COLO829 (cell line): ENCODE results near the gene TMEM126B.

Experiments used
- DNase-seq: peaks from one replicate; pipeline ENCODE4 v3.0.0; 2012; ENCODE audit warnings: low spot score

Gene TMEM126B

GRCh38 chr11:85682330-85683305 lies 54.2 kb downstream of the TMEM126B start:
- DNase-seq, result no peak

GRCh38 chr11:85685125-85685819 lies 56.9 kb downstream of the TMEM126B start:
- no peak for DNase-seq

- no peak for DNase-seq
Measured at GRCh38 chr11:85685820-85686459, 57.5 kb downstream of the TMEM126B start, which contains the start of gene CCDC89. Gene CCDC89, minus strand, starts transcription at chr11:85686195. Its CDS starts 65 bp downstream, at chr11:85686130.
